Esophagus squamous epithelium (tissue), 4 donors: ENCODE results near the gene TBL1X.

Experiments used
- POLR2A ChIP-seq, 4 donors: fragments of 450-650 bp; IDR thresholded peaks; one replicate each; pipeline ENCODE4 v1.6.1; 2017; ENCODE audit warnings: antibody characterized with exemption in 4 of 4, mild to moderate bottlenecking in 4 of 4, moderate library complexity in 3 of 4
- TF ChIP-seq, protein P1 (sequence below), 6 experiments: fragments of 450-650 bp in 4 of 6; fragments of 200-600 bp in 2 of 6; sonication (generic) in 2 of 6; IDR thresholded peaks; one replicate each; pipeline ENCODE4 v1.5.1; 2016 to 2019; ENCODE audit warnings: antibody characterized with exemption in 6 of 6, mild to moderate bottlenecking in 4 of 6, moderate library complexity in 4 of 6

GRCh38 chrX:9622128-9622527 lies 157.3 kb downstream of the TBL1X start:
- no peak for TF ChIP-seq POLR2A (IDR thresholded peaks at IDR 0.05)
- TF ChIP-seq, protein P1, sequence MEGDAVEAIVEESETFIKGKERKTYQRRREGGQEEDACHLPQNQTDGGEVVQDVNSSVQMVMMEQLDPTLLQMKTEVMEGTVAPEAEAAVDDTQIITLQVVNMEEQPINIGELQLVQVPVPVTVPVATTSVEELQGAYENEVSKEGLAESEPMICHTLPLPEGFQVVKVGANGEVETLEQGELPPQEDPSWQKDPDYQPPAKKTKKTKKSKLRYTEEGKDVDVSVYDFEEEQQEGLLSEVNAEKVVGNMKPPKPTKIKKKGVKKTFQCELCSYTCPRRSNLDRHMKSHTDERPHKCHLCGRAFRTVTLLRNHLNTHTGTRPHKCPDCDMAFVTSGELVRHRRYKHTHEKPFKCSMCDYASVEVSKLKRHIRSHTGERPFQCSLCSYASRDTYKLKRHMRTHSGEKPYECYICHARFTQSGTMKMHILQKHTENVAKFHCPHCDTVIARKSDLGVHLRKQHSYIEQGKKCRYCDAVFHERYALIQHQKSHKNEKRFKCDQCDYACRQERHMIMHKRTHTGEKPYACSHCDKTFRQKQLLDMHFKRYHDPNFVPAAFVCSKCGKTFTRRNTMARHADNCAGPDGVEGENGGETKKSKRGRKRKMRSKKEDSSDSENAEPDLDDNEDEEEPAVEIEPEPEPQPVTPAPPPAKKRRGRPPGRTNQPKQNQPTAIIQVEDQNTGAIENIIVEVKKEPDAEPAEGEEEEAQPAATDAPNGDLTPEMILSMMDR (IDR thresholded peaks at IDR 0.05): no peak
